Measurements from ENCODE around the gene ARG2.

DNA sequence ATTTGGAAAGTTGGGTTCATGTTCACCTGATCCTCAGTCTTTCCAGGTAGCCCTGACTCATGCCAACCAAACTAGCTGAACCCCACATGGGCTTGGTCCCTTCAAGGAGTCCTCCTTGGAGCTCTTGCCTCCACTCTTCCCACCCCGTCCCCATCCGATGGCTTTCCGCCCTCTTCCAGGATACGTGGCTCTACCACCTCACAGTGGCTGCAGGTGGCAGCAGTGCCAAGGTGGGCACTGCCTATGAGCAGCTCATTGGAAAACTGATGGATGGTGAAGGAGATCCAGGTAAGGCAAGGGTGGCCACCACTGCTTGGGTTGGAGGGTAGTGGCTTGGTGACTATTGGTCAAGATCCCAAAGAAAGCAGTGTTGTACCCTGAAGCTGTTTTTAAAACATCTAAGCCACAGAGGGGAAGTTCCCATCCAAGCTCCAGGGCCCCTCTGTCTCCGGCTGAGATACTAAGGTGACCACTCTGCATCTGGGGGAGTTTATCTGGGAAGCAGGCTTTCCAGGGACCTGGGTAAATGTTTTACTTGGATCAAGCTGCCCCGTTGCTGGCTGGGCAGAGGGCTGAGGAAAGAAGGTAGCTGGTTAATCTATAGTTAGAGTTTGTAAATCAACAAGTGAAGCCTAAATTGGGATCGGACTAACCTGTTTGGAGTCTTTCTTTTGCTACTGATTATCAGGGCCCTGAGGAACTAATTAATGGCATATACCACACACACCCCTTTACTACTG is 43.3 kb upstream of the ARG2 start:
- no peak for TF ChIP-seq EZH2 (IDR thresholded peaks at IDR 0.05; ENCODE audit: insufficient read depth, poor library complexity, severe bottlenecking)
- TF ChIP-seq EZH2phosphoT487 (IDR thresholded peaks at IDR 0.05; ENCODE audit: insufficient read depth, low read depth): no peak
